Psoas muscle (tissue), 8 donors: Measurements from ENCODE around the gene VPS45. TPM values are rescaled to one million over a fixed set of nuclear protein-coding genes. Genes with fewer than 3 reads are reported as not detected.

Experiments
- ATAC-seq, 4 donors: fragments of 200-7000 bp; cut with Tn5 transposase; one replicate each; pipeline ENCODE4 v1.9.1; 2020; ENCODE audit warnings: moderate library complexity in 3 of 4, mild to moderate bottlenecking in 2 of 4
- DNase-seq, 2 donors: peaks; one replicate each; pipeline ENCODE4 v3.0.0-alpha.2; 2020
- H3K27ac ChIP-seq: fragments of 200-600 bp; one replicate; pipeline ENCODE4 v1.8.0; 2022
- H3K27me3 ChIP-seq, 3 donors: fragments of 200-600 bp in 1 of 3; one replicate each; pipeline versions ENCODE4 v1.6.1 to v1.8.0; 2013 to 2022; ENCODE audit warnings: low read length in 2 of 3, mild to moderate bottlenecking in 2 of 3, moderate library complexity in 1 of 3; ENCODE audit not compliant: insufficient read depth in 3 of 3
- H3K36me3 ChIP-seq, 2 donors: fragments of 200-600 bp in 1 of 2; one replicate each; pipeline versions ENCODE4 v1.6.1 to v1.8.0; 2013 to 2022; ENCODE audit warnings: low read depth in 1 of 2, mild to moderate bottlenecking in 1 of 2, moderate library complexity in 1 of 2; ENCODE audit not compliant: insufficient read depth in 1 of 2
- H3K4me1 ChIP-seq: fragments of 200-600 bp; one replicate; pipeline ENCODE4 v1.8.0; 2022
- H3K4me3 ChIP-seq: fragments of 200-600 bp; one replicate; pipeline ENCODE4 v1.8.0; 2022; ENCODE audit warnings: mild to moderate bottlenecking
- H3K9me3 ChIP-seq: fragments of 200-600 bp; one replicate; pipeline ENCODE4 v1.8.0; 2022
- CTCF ChIP-seq: fragments of 200-600 bp; IDR thresholded peaks from one replicate; pipeline ENCODE4 v1.8.0; 2022; ENCODE audit warnings: antibody characterized with exemption
- WGBS, 3 donors: extraction: QIAGEN DNeasy Blood & Tissue Kit; methylation state at CpG; one replicate each; pipeline versions ENCODE4 v1.1.6 to v1.1.7; 2013; 5-methylcytosine and 5-hydroxymethylcytosine counted together
- intact Hi-C, 2 donors: fragments of 100-400 bp; cut with DNase I; formaldehyde crosslinking; loops; one replicate each; pipeline versions ENCODE4 v1.11.0 to v1.14.2; 2022
- long read RNA-seq, 2 donors: library from polyadenylated mRNA; unstranded; transcript quantifications; one replicate each; pipeline ENCODE4 v2.0.0, GENCODE V29; 2021
- polyA plus RNA-seq, 3 donors: library from polyadenylated mRNA; stranded (reverse); fragments of 200-250 nt; gene quantifications; one replicate each; pipeline ENCODE4 v1.2.3, GENCODE V29; 2013
- total RNA-seq, 4 donors: library from RNA; stranded (reverse); fragmentation: NEBNext Ultra II Directional in 2 of 4; extraction: Animal tissue kit (Norgen Biotek cat#: 25700) in 2 of 4; gene quantifications; one replicate each; pipeline versions ENCODE4 v1.2.1 to v1.2.4, GENCODE V29; 2021 to 2023
- donor health status: healthy with polysubstance abuse.
- donor health status: DM: no; HTN: no; CAD: no; lungs with moderate emphysema.
- donor health status: Bipolar disorder and iron deficiency.
- donor health status: healthy.
- donor health status: DM: yes; HTN: yes; CAD: no.
- donor health status: DM: no; HTN: no; CAD: no.
- donor health status: DM: no; HTN: no; CAD: no.
- donor health status: DM: yes; HTN: yes; CAD: no.

The VPS45 gene
- total RNA-seq (10 to 100 TPM; 18.7 to 25.5 (median 19.2) TPM), polyA plus RNA-seq (10 to 100 TPM; 13.0 to 36.0 (median 15.0) TPM)
- long read RNA-seq, donor 1, transcript VPS45-202 (15 exons, 2,790 nt), result major isoform, 7 of 8 reads
- long read RNA-seq, donor 1, partial matches to known transcripts, result 0 of 8 reads
- long read RNA-seq, donor 1, other reads (novel, unspliced or antisense), result 1 of 8 reads
- long read RNA-seq, donor 2, transcript VPS45-202 (15 exons, 2,790 nt), result major isoform, 20 of 29 reads
- long read RNA-seq, donor 2, partial matches to known transcripts, result 1 of 29 reads
- long read RNA-seq, donor 2, other reads (novel, unspliced or antisense), result 6 of 29 reads

GRCh38 chr1:150067184-150068108 is at the start of gene VPS45:
VPS45 (plus strand) TSS chr1:150067776; CDS start chr1:150067858, 82 bp downstream.
- peak; percentile 96 to 97 (median 96) for ATAC-seq
- WGBS, 3 donors, result 0 to 1% (median 0%) methylated on average over 46 of the region's 46 CpGs
- intact Hi-C loops, result loop anchor here in 1 of 2 donors (2.0 kb wide), 1 partner anchor 57 kb away; the partner anchor contains the start of gene OTUD7B
- peaks cover 23% of the 10 kb centered on the region for H3K4me1 ChIP-seq
- peak; percentile 6 for TF ChIP-seq CTCF
- H3K4me3 ChIP-seq, result peak within 1 kb of the TSS; percentile 75
- peak within 1 kb of the TSS; percentile 85 for H3K27ac ChIP-seq
- peaks cover 6 to 30% of the 10 kb centered on the region in 2 donors for H3K36me3 ChIP-seq
- peak; percentile 93 to 95 for DNase-seq
- H3K9me3 ChIP-seq, result no peaks in the 10 kb centered on the region
- H3K27me3 ChIP-seq, result no peaks in the 10 kb centered on the region

GRCh38 chr1:150018165-150018564 is 49.4 kb upstream of the VPS45 start:
- Histone ChIP-seq H3K4me3 (no peak overlapping the region), H3K4me1 (peaks cover 12% of the 10 kb centered on the region), H3K9me3 (no peaks in the 10 kb centered on the region), H3K36me3 (no peaks in the 10 kb centered on the region), H3K27me3 (no peaks in the 10 kb centered on the region), H3K27ac (no peak overlapping the region)
- TF ChIP-seq CTCF, result no peak
- ATAC-seq (no peak), DNase-seq (no peak)
- intact Hi-C loops, result no loop called here
- 75 to 81% (median 76%) methylated on average over 4 of the region's 4 CpGs for WGBS, 3 donors

GRCh38 chr1:150020711-150021110 is 46.9 kb upstream of the VPS45 start:
- Histone ChIP-seq H3K4me3 (no peak overlapping the region), H3K27ac (peak overlapping the region; percentile 28), H3K27me3 (no peaks in the 10 kb centered on the region), H3K9me3 (no peaks in the 10 kb centered on the region), H3K36me3 (no peaks in the 10 kb centered on the region), H3K4me1 (peaks cover 12% of the 10 kb centered on the region)
- WGBS, 3 donors, result 91 to 97% (median 97%) methylated on average over 2 of the region's 2 CpGs
- ATAC-seq (no peak), DNase-seq (no peak)
- intact Hi-C loops, result no loop called here
- no peak for TF ChIP-seq CTCF

- Histone ChIP-seq H3K27ac (peak overlapping the region; percentile 28), H3K36me3 (no peaks in the 10 kb centered on the region), H3K9me3 (no peaks in the 10 kb centered on the region), H3K4me3 (no peak overlapping the region), H3K27me3 (no peaks in the 10 kb centered on the region), H3K4me1 (peaks cover 12% of the 10 kb centered on the region)
- ATAC-seq, result peak; percentile 59 to 93 (median 86)
- DNase-seq, result no peak
- intact Hi-C loops, result no loop called here
- TF ChIP-seq CTCF, result no peak
- WGBS, 3 donors, result 18 to 40% (median 32%) methylated on average over 5 of the region's 5 CpGs
These were observed 46.3 kb upstream of the VPS45 start for GRCh38 chr1:150021191-150021694.
